G401 (cell line): ENCODE data around the gene DYRK3. TPM values are rescaled to one million over a fixed set of nuclear protein-coding genes. Genes with fewer than 3 reads are reported as not detected.
A peak's percentile ranks its signal among the peaks of the same experiment; 100 is the strongest.

Experiments
- DNase-seq: peaks from one replicate; pipeline ENCODE4 v3.0.0-alpha.2; 2015; ENCODE audit warnings: low spot score
- in situ Hi-C: cut with HindIII; loops from 2 replicates; pipeline ENCODE4 v1.10.0; 2016; ENCODE audit warnings: low sequenced_read_pairs, mixed read lengths
- total RNA-seq: library from RNA; depleted of rRNA; stranded (reverse); fragments of >200 nt; shearing (Covaris generic); gene quantifications from 2 replicates; pipeline ENCODE4 v1.2.3, GENCODE V29; 2014; rRNA removed

DYRK3 gene
- total RNA-seq = 22.2 and 24.1 TPM in 2 replicates

GRCh38 chr1:206635080-206635977, at the start of gene DYRK3:
TSS of gene DYRK3 (plus strand) at chr1:206635536. CDS start at chr1:206635704, 168 bp downstream.
- in situ Hi-C loops = no loop called here
- DNase-seq = peak; percentile 87

- DNase-seq = no peak
- in situ Hi-C loops = no loop called here
Observed at GRCh38 chr1:206586501-206587445, 48.6 kb upstream of the DYRK3 start.

- DNase-seq = no peak
- in situ Hi-C loops = no loop called here
Observed at GRCh38 chr1:206587904-206588303, 47.4 kb upstream of the DYRK3 start.

GRCh38 chr1:206588492-206588891, 46.8 kb upstream of the DYRK3 start:
- no peak for DNase-seq
- in situ Hi-C loops = no loop called here

- no peak for DNase-seq
- in situ Hi-C loops = no loop called here
Observed at GRCh38 chr1:206589206-206589605, 46.1 kb upstream of the DYRK3 start.

GRCh38 chr1:206590025-206590758, 45.1 kb upstream of the DYRK3 start:
- in situ Hi-C loops = no loop called here

GRCh38 chr1:206591226-206591625, 44.1 kb upstream of the DYRK3 start:
- in situ Hi-C loops = no loop called here
- DNase-seq = no peak

More at GRCh38 chr1:206590025-206590758, 45.1 kb upstream of the DYRK3 start:
- DNase-seq = no peak

GRCh38 chr1:206591696-206592095, 43.6 kb upstream of the DYRK3 start:
- in situ Hi-C loops = no loop called here
- DNase-seq = no peak

GRCh38 chr1:206593351-206593925, 41.9 kb upstream of the DYRK3 start:
- in situ Hi-C loops = no loop called here

GRCh38 chr1:206595581-206596318, 39.6 kb upstream of the DYRK3 start:
- in situ Hi-C loops = no loop called here
- DNase-seq = no peak

More at GRCh38 chr1:206593351-206593925, 41.9 kb upstream of the DYRK3 start:
- no peak for DNase-seq

GRCh38 chr1:206596319-206596666, 39.0 kb upstream of the DYRK3 start:
- in situ Hi-C loops = no loop called here
- DNase-seq = no peak

GRCh38 chr1:206600527-206600926, 34.8 kb upstream of the DYRK3 start:
- in situ Hi-C loops = no loop called here
- no peak for DNase-seq

GRCh38 chr1:206604861-206605260, 30.5 kb upstream of the DYRK3 start:
- DNase-seq = no peak
- in situ Hi-C loops = no loop called here

GRCh38 chr1:206606867-206607266, 28.5 kb upstream of the DYRK3 start:
- in situ Hi-C loops = no loop called here
- peak; percentile 14 for DNase-seq

GRCh38 chr1:206608108-206608698, 27.1 kb upstream of the DYRK3 start:
- DNase-seq = peak; percentile 8
- in situ Hi-C loops = no loop called here

GRCh38 chr1:206609229-206609991, 25.9 kb upstream of the DYRK3 start:
- no peak for DNase-seq
- in situ Hi-C loops = no loop called here
